Measurements from ENCODE around the gene HID1. TPM values are rescaled to one million over a fixed set of nuclear protein-coding genes. Genes with fewer than 3 reads are reported as not detected.

HID1 gene
- total and polyA plus RNA-seq, 9 donors: 1.8 to 21.6 (median 5.2) TPM

DNA sequence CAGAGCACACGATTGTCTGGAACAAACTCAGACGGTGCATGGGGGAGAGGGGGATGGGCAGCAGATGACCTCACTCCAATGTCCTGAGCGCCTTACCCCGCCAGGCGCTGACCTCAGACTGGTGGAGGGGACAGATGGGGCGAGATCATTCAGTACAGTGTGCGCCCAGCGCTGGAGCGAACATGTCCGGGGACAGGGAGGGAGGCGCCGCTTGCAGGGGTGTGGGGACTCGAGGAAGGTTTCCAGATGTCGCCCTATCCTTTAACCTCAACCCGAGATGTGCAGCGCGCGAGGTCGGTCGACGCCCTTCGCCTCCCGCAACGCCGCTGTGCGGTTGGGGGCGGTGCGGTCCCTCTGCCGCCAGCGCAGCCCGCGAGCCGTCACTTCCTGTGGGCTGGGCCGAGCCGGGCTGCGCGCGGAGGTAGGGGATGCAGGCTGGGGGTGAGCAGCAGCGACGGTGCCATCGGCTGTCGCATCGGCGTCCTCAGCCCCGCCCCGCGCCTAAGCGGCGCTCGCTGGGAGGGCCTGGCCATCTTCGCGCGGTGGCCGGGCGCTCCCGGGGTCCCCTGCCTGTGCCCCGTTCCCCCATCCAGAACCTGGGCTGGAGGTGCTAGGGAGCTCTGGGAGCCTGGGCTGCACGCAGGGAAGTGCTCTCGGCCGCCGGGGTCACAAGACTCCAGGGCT is 9.6 kb upstream of the HID1 start:
- no peaks in the 10 kb centered on the region for H3K36me3 ChIP-seq
- TF ChIP-seq POLR2A (IDR thresholded peaks at IDR 0.05) (peak; percentile 37), CTCF (IDR thresholded peaks at IDR 0.05) (no peak), EP300 (IDR thresholded peaks at IDR 0.05) (no peak)
- H3K4me1 ChIP-seq (ENCODE audit: insufficient read depth): peaks cover 6% of the 10 kb centered on the region
- intact Hi-C loops (cut with DNase I): loop anchor here in 1 of 4 donors (10.0 kb wide), 1 partner anchor 53 kb away; no protein-coding TSS in a partner anchor
- peak overlapping the region; percentile 53 for H3K4me3 ChIP-seq
- 0 to 1% (median 0%) methylated on average over 46 to 61 of the region's 61 CpGs for WGBS, 3 donors
- DNase-seq: peak; percentile 49 to 69 (median 64)
- peak overlapping the region; percentile 41 to 67 for H3K27ac ChIP-seq
- no peaks in the 10 kb centered on the region for H3K27me3 ChIP-seq
- H3K9me3 ChIP-seq: no peaks in the 10 kb centered on the region

DNA sequence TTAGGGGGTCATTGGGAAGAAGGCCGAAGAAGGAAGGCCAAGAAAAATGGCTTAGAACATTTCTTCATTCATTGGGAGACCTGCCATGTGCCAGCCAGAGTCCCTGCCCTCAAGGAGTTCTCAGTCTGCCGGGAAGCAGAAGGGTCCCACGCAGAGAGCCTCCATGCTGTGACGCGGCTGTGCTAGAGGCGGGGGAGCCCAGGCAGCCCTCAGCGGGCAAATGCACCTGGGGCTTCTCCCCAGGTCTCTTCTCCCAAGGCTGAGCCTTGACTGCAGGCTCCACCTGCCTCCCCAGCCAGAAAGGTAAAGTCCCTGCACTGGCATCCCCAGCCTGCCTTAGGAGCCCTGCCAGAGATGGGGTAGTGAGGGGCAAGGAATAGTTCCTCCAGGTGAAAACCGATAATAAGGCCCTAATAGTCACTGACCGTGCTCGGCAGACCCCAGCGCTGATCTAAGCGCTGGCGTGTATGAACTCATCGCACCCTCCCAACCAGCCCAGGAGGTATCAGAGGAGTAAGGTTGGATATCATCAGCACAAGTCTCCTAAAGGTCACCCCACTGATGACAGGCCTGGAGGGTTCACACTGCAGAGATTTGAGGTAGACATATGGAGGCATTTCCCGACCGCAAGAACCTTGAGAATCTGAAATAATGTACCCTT is 8.9 kb upstream of the HID1 start:
- Histone ChIP-seq H3K27me3 (no peaks in the 10 kb centered on the region), H3K4me1 (ENCODE audit: insufficient read depth) (peaks cover 4% of the 10 kb centered on the region), H3K36me3 (no peaks in the 10 kb centered on the region), H3K27ac (peak overlapping the region in 1 of 2 donors; percentile 67), H3K4me3 (peak overlapping the region; percentile 53), H3K9me3 (no peaks in the 10 kb centered on the region)
- TF ChIP-seq EP300 (IDR thresholded peaks at IDR 0.05) (no peak), POLR2A (IDR thresholded peaks at IDR 0.05) (no peak), CTCF (IDR thresholded peaks at IDR 0.05) (no peak)
- intact Hi-C loops (cut with DNase I): loop anchor here in 1 of 4 donors (10.0 kb wide), 1 partner anchor 53 kb away; no protein-coding TSS in a partner anchor
- no peak for DNase-seq
- WGBS, 3 donors: 35 to 48% (median 40%) methylated on average over 16 of the region's 16 CpGs

GRCh38 chr17:74979408-74980146 is 7.0 kb upstream of the HID1 start:
- Histone ChIP-seq H3K4me1 (ENCODE audit: insufficient read depth) (peaks cover 4% of the 10 kb centered on the region), H3K4me3 (no peak overlapping the region), H3K27ac (no peak overlapping the region), H3K36me3 (no peaks in the 10 kb centered on the region), H3K27me3 (no peaks in the 10 kb centered on the region), H3K9me3 (no peaks in the 10 kb centered on the region)
- 72 to 78% (median 77%) methylated on average over 17 of the region's 17 CpGs for WGBS, 3 donors
- intact Hi-C loops (cut with DNase I): loop anchor here in 1 of 4 donors (10.0 kb wide), 1 partner anchor 55 kb away; no protein-coding TSS in a partner anchor
- DNase-seq: no peak
- TF ChIP-seq CTCF (IDR thresholded peaks at IDR 0.05) (no peak), EP300 (IDR thresholded peaks at IDR 0.05) (no peak), POLR2A (IDR thresholded peaks at IDR 0.05) (no peak)

- Histone ChIP-seq H3K4me1 (ENCODE audit: insufficient read depth) (peaks cover 4% of the 10 kb centered on the region), H3K36me3 (no peaks in the 10 kb centered on the region), H3K9me3 (no peaks in the 10 kb centered on the region), H3K4me3 (no peak overlapping the region), H3K27me3 (no peaks in the 10 kb centered on the region), H3K27ac (no peak overlapping the region)
- 68 to 74% (median 72%) methylated on average over 3 of the region's 3 CpGs for WGBS, 3 donors
- TF ChIP-seq EP300 (IDR thresholded peaks at IDR 0.05) (no peak), CTCF (IDR thresholded peaks at IDR 0.05) (no peak), POLR2A (IDR thresholded peaks at IDR 0.05) (no peak)
- no peak for DNase-seq
- intact Hi-C loops (cut with DNase I): no loop called here
These were observed 5.7 kb upstream of the HID1 start for GRCh38 chr17:74978240-74978639.
